Skin of body (tissue), 2 donors: Measurements from ENCODE around the gene THSD4. TPM values are rescaled to one million over a fixed set of nuclear protein-coding genes. Genes with fewer than 3 reads are reported as not detected.
"Not testable (repeated sequence)": the region's sequence is repeated elsewhere in the genome, so short reads cannot be mapped to it uniquely, and the experiment has no call there.

Experiments
- DNase-seq: peaks from one replicate; lab custom pipeline; 2025; lab: John Stamatoyannopoulos, UW
- total RNA-seq: library from RNA; depleted of rRNA; stranded (reverse); fragments of >200 nt; gene quantifications from one replicate; pipeline ENCODE4 v1.2.3, GENCODE V29; 2014

The THSD4 gene
- total RNA-seq, 1 donor from 2014 or later = 24.3 TPM

DNA sequence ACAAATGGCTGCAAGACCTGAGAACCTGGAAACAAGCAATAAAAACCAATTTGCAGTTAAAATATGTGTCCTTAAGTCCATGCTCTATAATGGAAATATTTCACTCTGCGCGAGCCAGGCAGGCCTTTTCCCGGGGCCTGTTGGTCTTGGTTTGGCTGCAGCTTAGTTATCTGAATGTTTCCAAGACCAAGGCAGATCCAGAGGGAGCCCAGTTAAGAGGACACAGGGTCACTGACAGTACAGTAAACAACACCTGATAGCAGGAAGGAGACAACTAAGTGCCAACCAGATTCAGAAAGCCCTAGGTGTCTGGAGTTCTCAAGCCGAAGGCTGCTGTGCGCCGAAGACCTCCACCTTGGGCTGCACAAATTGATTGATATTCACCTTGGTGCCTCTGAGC, 32.8 kb downstream of the THSD4 start:
- DNase-seq = no peak

GRCh38 chr15:71149646-71150557, 34.6 kb downstream of the THSD4 start:
- DNase-seq = no peak

DNA sequence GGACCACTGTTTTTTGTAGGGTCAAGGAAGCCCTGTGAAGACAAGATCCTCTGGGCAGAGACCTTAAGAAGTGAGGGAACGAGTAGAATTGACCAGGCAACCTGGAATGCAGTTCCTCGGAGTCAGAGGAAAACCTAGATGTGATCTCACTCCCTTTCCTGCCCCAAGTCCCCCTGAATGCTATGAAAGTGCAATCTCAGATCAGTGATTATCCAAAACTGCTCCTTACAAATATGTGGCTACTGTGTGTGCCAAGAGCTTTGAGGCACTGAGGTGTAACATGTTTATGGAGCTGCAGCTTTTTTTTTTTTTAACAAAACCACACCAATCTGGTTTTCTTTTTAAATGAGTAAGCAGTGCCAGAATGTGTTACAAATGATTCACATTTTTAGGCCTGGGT, 35.8 kb downstream of the THSD4 start:
- DNase-seq = no peak

- DNase-seq = no peak
Observed at GRCh38 chr15:71152542-71152941, 37.3 kb downstream of the THSD4 start.

- peak; percentile 41 for DNase-seq
Observed at GRCh38 chr15:71153823-71154524, 38.7 kb downstream of the THSD4 start.

DNA sequence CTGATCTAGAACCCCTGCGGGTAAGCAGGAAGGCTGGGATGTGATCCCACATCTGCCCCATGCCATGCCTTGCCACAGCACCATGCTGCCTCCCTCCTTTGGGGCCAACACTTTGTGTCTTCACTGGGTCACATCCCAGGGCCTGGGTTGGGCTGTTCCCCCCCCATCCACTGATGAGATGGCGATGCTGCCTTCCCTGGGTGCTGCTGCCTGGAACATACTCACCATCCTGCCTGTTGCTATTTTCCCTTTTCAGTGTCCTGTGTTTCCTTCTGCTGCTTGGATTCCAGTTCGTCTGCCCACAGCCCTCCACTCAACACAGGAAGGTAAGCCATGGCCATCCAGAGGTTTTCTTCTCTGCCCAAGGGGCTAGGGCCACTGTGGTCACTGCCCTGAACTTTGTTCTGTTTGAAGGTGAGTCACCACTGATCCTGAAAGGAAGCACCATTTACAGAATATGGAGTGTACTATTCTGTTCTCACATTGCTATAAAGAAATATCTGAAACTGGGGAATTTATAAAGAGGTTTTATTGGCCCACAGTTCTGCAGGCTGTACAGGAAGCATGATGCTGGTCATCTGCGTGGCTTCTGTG, 39.4 kb downstream of the THSD4 start:
- DNase-seq = no peak

- no peak for DNase-seq
Observed at GRCh38 chr15:71155534-71155933, 40.3 kb downstream of the THSD4 start.

- DNase-seq = no peak
Observed at GRCh38 chr15:71160976-71161375, 45.7 kb downstream of the THSD4 start.

- no peak for DNase-seq
Observed at GRCh38 chr15:71162309-71162708, 47.0 kb downstream of the THSD4 start.

GRCh38 chr15:71164606-71165005, 49.3 kb downstream of the THSD4 start:
- DNase-seq = not testable (repeated sequence)

- DNase-seq = no peak
Observed at GRCh38 chr15:71167445-71168165, 52.3 kb downstream of the THSD4 start.

GRCh38 chr15:71168166-71168834, 53.0 kb downstream of the THSD4 start:
- DNase-seq = no peak

DNA sequence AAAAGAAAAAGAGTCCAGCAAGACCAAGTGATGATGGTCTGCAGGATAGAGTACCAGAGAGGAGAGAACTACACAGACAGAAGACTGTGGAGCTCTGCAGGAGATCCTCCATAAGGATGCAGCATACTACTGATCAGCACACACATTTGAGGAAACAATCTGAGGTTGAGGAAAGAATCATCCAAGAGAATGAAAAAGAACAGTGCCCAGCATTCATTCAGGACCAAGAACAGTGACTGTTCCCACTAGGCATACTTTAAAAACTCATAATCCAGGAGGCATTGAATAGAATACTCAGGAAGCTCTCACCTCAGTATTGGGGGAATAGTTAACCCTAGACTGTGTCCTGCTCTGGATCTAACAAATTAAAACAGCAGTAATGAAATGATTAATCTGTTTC, 54.9 kb downstream of the THSD4 start:
- no peak for DNase-seq

- DNase-seq = no peak
Observed at GRCh38 chr15:71171195-71171594, 55.9 kb downstream of the THSD4 start.

GRCh38 chr15:71174360-71174759, 59.1 kb downstream of the THSD4 start:
- DNase-seq = not testable (repeated sequence)

- no peak for DNase-seq
Observed at GRCh38 chr15:71180986-71181853, 65.9 kb downstream of the THSD4 start.

DNA sequence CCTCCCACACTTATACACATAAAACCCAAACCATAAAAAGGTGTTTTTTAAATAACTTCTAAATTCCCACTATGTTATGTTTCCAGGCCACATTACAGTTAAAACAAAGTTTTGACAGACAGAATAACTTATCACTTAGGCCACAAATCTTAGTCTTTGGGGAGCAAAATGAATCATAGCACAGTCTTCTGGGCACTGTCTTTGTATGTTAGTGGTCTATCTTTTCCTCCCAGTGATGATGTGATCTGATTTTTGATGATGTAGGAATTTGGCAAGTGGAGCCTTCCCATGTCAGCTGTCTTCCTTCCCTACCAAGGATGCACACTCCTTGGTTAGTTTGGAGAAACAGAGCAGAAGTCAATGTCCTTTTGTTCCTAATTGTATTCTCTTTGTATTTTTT, 67.3 kb downstream of the THSD4 start:
- no peak for DNase-seq

DNA sequence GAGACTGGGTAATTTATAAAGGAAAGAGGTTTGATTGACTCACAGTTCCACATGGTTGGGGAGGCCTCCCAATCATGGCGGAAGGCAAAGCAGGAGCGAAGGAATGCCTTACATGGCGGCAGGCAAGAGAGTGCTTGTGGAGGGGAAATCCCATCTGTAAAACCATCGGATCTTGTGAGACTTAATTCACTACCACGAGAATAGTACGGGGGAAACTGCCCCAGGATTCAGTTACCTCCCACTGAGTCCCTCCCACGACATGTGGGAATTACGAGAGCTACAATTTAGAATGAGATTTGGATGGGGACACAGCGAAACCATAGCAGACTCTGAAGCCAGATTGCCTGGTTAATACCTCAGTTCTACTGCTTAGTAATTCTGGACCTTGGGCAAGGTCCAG, 67.8 kb downstream of the THSD4 start:
- DNase-seq = no peak

DNA sequence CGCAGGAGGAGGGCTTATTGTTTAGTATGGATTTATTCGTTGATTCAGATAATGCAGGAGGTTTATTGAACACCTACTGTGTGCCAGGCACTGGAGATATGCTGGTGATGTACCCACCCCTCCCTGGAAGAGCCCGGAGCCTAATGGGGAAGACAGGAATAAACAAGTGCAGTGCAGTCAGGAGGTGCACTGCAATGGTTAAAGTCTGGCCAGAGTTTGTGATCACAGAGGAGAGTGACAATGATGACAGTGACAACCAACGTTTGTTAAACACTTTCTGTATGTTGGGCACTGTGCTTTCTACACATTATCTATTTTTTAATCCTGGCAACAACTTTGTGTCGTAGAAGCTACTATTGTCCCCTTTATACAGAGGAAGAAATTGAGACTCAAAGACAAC, 70.4 kb downstream of the THSD4 start:
- DNase-seq = no peak

GRCh38 chr15:71186267-71186666, 71.0 kb downstream of the THSD4 start:
- DNase-seq = no peak
